DMS 273 (cell line): ENCODE results near the gene BRI3BP.
A peak's percentile ranks its signal among the peaks of the same experiment; 100 is the strongest.
"Not testable (repeated sequence)": the region's sequence is repeated elsewhere in the genome, so short reads cannot be mapped to it uniquely, and the experiment has no call there.

Experiments
- DNase-seq: peaks from one replicate; lab custom pipeline; 2025; ENCODE audit not compliant: unreplicated experiment; lab: John Stamatoyannopoulos, UW

Gene BRI3BP

GRCh38 chr12:125065021-125065918 lies 71.8 kb downstream of the BRI3BP start, which contains the start of gene AACS:
TSS of gene AACS (plus strand) at chr12:125065435. CDS start at chr12:125065585, 150 bp downstream.
- peak; percentile 78 for DNase-seq

- DNase-seq: no peak
These were observed 72.6 kb downstream of the BRI3BP start for GRCh38 chr12:125065919-125066570.

- no peak for DNase-seq
These were observed 74.9 kb downstream of the BRI3BP start for GRCh38 chr12:125068391-125068790.

- DNase-seq: peak; percentile 41
These were observed 76.2 kb downstream of the BRI3BP start for GRCh38 chr12:125069616-125070015.

GRCh38 chr12:125070112-125070511 lies 76.7 kb downstream of the BRI3BP start:
- peak; percentile 26 for DNase-seq

- DNase-seq: no peak
These were observed 77.4 kb downstream of the BRI3BP start for GRCh38 chr12:125070661-125071390.

- no peak for DNase-seq
These were observed 78.0 kb downstream of the BRI3BP start for GRCh38 chr12:125071456-125071855.

- DNase-seq: no peak
These were observed 79.1 kb downstream of the BRI3BP start for GRCh38 chr12:125072496-125072895.

- DNase-seq: not testable (repeated sequence)
These were observed 80.8 kb downstream of the BRI3BP start for GRCh38 chr12:125074294-125074693.

GRCh38 chr12:125076103-125076502 lies 82.7 kb downstream of the BRI3BP start:
- DNase-seq: no peak

GRCh38 chr12:125079084-125079483 lies 85.6 kb downstream of the BRI3BP start:
- no peak for DNase-seq

- no peak for DNase-seq
These were observed 86.5 kb downstream of the BRI3BP start for GRCh38 chr12:125079648-125080645.
